ENCODE results near the gene CYP2J2.
"Not testable (repeated sequence)": the region's sequence is repeated elsewhere in the genome, so short reads cannot be mapped to it uniquely, and the experiment has no call there.

CYP2J2 gene

DNA sequence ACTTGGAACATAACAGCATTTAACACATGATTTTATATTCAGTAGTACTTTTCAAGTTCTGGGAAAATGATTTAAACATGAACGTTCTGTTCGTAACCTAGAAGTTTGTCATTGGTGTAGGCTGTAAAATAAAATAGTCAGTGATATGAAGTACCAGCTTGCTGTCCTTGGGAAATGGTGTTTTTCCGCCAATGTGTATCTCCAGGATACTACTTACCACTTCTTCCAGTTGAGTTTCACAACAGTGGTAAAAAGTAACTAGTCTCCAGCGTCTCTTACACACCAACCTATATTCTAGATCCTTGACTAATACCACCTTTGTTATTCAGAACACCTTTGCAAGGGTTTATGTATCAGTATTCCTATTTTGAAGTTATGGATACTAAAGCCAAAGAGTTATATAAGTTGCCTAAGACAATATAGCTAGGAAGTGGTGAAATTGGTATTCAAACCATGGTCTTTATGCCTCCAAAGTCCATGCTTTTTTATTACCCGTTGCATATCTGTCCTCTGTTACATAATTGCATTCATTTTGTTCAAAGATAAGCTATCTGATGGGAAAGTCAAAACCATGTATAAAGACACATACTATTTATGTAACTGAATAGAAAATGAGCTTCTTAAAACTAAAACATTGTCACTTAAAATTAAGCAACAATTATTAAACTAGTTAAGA, 68.8 kb downstream of the CYP2J2 start:
- DNase-seq: no peak

DNA sequence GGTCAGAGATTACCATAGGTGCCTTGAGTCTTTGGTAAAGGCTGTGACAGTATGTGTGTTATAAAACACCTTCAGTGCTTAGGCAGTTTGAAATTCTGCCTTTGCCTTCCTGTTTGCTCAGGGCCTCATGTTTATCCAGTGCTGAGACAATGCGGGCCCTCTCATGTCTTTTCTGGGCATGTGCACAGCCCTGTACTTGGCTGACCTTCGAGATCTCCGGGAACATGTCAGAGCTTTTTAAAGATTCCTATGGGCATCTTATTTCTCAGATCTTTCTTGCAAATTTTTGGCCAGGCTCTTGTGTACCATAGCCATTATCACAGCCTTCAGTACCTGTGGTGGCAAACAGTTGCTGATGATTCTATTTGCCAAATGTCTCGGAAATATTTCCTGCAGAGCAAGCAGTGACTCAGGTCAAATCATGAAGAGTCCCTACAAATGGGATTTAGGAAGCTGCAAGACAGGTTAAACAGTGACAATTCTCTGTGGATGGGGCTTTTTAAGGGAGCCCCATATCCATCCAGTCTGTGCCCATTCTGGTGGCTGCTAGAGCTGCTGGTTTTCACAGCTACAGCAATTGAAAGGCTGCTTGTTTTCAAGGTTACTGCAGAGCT, 69.7 kb downstream of the CYP2J2 start:
- no peak for DNase-seq

DNA sequence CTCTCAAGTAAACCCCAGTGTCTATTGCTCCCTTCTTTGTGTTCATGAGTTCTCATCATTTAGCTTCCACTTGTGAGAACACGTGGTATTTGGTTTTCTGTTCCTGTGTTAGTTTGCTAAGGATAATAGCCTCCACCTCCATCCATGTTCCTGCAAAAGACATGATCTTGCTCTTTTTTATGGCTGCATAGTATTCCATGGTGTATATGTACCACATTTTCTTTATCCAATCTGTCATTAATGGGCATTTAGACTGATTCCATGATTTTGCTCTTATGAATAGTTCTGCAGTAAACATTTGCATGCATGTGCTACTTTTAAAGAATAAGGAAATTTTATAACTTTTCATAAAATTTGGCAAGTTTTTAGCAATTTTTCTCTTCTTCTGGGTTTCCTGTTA, 71.3 kb downstream of the CYP2J2 start:
- not testable (repeated sequence) for DNase-seq

DNA sequence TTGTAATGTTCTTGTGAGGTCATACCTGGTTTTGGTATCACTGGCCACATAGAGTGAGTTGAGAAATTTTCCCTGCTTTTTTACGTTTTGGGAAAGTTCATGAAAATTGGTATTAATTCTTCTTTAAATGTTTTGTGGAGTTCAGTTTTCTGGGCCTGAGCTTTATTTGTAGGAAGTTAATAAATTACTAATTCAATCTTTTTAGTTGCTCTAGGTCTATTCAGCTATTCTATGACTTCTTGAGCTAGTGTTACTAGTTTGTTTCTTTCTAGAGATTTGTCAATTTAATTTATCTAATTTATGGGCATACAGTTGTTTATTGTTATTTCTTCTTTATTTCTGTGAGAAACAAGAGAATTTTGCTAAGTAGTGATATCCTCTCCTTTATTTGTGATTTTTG, 74.5 kb downstream of the CYP2J2 start:
- no peak for DNase-seq

DNA sequence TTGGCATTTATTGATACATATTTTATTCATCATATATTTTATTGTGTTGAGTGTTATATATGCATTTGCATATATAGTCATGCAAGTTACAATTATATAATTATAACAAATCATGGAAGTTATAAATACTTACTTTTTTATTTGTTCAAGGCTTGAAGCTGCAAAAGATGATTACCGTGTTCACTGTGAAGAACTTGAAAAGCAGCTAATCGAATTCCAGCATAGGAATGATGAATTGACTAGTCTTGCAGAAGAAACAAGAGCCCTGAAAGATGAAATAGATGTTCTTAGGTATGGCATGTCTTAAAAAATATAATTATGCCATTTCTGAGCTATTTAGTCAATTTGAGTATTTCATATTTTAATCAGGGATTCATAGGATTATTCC, 79.7 kb downstream of the CYP2J2 start:
- no peak for DNase-seq

DNA sequence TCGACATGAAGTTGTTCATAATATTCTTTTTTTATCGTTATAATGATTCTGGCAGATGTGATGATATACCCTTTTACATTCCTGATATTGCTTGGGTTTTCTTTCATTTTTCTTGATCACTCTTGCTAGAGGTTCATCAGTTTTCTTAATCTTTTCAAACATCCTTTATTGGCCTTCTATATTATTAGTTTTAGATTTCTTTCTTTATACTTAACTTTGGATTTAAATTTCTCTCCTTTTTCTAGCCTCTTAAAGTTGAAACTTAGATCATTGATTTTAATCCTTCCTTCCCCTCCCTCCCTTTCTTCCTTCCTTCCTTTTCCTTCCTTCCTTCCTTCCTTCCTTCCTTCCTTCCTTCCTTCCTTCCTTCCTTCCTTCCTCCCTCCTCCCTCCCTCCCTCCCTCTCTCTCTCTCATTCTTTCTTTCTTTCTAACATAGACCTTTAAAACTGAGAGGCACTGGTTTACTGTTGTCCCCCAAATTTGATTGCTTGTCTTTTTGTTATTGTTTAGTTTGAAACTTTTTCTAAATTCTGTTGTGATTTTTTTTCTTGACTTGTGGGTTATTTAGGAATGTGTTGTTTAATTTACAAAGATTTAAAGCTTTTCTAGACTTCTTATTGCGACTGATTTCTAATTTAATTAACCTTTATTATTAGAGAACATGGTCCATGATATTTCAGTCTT, 80.2 kb downstream of the CYP2J2 start:
- DNase-seq: no peak

DNA sequence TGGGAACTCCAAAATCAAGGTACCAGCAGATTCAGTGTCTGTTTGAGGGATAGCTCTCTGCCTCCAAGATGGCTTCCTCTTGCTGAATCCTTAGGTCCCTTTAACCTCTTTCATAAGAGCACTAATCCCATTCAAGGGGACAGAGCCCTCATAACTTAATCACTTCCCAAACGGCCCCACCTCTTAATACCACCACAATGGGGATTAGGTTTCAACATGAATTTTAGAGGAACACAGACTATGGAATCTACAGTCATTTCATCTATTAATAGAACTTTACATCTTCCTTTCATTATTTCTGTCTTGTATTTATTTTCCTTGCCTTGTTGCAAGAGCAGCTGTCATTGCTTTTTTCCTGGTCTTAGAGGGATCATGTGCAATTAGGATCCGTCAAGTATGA, 81.5 kb downstream of the CYP2J2 start:
- DNase-seq: no peak

Measured in stimulated activated CD4-positive, alpha-beta T cell treated with anti-CD3 and anti-CD28 coated beads, Interleukin-15, amount 100 ng/mL, for 24 hours (primary cell).